Measurements from ENCODE around the gene DHRSX. TPM values are rescaled to one million over a fixed set of nuclear protein-coding genes. Genes with fewer than 3 reads are reported as not detected.
"Not testable (repeated sequence)": the region's sequence is repeated elsewhere in the genome, so short reads cannot be mapped to it uniquely, and the experiment has no call there.

DHRSX gene
- polyA plus RNA-seq, 4 donors, result 28.0 to 35.1 (median 28.7) TPM

DNA sequence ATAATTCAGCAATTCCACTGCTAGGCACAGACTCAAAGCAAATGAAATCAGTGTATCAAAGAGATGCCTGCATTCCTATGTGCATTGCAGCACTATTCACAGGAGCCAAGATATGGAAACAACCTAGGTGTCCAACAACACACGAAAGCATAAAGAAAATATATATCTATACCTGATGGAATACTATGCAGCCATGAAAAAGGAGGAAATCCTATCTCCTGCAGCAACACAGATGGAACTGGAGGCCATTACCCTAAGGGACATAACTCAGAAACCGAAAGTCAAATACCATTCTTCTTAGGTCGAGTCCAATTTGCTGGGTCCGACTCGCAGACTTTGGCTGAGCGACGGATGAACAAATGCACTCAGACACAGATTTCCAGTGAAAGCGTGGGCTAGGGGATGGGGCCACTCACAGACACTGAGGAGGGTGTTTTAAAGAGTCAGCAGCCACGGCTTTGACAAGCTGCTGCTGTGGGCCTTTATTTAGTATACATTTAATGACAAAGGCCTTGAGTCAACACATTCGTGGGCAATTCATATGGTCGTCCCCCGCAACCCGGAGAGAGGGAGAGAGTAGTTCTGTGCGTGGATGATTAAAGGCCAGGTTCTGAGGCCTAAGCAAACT lies 93.8 kb downstream of the DHRSX start:
- DNase-seq (ENCODE audit: low read depth in 4 of 4, low spot score in 2 of 4), result no peak

DNA sequence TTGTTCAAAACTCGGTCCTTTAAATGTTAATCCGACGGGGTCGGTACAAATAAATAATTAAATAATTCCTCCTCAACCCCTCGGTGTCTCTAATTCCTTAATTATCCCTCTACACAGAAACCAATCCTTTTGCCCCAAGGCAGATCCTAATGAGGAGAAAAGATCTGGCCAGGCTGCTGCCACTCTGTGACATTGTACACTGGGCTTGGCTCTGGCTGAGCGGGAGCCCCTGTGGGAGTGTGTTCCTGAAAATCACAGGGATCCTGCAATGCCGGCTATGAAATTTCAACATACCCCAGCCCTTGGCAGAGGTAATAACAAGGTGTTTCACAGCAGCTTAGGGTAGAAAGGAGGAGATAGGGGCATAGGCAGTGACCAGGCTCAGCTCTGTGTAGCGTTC lies 96.0 kb downstream of the DHRSX start:
- no peak for DNase-seq (ENCODE audit: low read depth in 4 of 4, low spot score in 2 of 4)

DNA sequence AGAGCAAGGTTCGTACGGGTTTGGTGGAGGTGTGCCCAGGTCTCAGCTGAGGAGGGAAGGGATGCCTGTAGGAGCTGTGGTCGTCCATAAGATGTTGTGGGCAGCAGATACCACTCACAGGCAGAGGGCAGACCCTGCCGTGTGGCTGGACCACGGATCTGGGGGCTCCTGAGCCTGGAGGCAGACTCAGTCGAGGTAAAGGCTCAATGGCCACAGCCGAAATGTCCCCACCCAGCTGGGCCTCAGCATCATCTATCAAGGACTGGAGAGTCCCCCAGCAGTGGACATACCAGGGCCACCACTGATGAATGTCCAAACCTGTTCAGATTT lies 98.5 kb downstream of the DHRSX start:
- no peak for DNase-seq (ENCODE audit: low read depth in 4 of 4, low spot score in 2 of 4)

DNA sequence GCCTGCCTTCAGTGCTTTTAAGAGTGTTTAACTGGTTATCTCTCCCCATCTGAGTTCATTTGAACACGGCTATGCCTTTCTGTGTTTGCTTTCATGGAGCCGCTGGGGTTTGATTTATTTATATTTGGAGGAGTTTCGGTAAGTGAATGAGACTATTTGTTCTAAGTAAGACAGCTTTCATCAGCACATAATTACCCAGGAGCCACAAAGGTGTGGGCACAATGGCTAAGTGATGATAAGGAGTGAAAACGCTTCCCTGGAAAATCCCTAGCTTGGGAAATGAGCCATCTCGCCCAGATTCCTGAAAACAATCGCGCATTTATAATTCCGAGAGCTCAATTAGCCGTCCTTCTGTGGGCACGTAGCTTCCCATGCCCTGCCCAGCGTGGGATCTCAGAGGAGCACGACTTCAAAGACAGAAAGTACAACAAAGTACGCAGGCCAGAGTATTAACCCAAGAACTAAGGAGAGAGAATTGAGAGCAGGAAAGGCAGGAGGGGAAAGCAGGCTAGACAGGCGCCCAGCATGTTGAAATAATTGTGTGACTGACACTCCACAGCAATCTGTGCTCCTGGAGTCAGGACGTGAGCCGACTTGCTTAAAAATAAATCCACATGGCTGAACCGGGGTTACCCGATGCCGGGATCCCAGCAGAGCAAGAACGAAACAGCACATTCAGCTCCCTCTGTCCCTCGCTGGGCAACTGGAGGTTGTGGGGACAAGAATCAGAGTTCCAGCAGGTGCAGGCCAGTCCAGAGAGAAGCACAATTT lies 99.0 kb downstream of the DHRSX start:
- DNase-seq (ENCODE audit: low read depth in 4 of 4, low spot score in 2 of 4), result no peak

DNA sequence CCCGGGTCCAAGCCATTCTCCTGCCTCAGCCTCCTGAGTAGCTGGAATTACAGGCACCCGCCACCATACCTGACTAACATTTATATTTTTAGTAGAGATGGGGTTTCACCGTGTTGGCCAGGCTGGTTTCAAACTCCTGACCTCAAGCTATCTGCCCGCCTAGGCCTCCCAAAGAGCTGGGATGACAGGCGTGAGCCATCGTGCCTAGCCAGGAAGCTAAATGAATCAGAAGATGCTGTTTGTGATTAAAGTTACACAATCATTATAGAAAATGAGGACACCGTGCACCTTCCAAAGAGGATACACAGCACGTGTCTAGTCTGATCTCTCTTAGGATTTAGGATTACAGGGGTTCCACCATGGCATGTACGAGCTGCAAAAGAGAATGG lies 99.6 kb downstream of the DHRSX start:
- DNase-seq (ENCODE audit: low read depth in 4 of 4, low spot score in 2 of 4), result no peak

DNA sequence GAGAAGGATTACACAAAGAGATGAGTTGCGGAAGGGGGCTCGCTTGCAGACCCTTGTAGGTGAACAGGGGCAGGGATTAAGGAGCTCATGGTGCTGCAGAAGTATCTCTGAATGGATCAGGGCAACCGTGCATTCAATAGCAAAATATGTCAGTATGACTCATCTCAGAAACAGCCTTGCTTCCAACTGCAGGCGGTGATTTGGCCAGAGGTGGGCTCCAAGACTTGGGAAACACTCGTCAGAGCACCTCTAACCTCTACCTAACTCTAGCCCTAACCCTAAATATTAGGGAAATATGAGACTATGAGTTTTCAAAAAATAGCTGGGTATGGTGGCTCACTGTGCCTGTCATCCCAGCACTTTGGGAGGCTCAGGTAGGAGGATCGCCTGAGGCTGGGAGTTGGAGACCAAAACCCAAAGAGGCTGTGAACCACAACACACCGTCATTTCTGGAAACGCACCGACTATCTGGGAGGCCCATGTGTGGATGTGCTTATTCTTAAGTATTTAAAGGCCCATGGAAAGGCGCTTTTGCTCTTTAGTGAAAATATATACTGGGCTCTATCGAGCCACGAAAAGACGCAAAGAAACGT lies 102.6 kb downstream of the DHRSX start:
- no peak for DNase-seq (ENCODE audit: low read depth in 4 of 4, low spot score in 2 of 4)

DNA sequence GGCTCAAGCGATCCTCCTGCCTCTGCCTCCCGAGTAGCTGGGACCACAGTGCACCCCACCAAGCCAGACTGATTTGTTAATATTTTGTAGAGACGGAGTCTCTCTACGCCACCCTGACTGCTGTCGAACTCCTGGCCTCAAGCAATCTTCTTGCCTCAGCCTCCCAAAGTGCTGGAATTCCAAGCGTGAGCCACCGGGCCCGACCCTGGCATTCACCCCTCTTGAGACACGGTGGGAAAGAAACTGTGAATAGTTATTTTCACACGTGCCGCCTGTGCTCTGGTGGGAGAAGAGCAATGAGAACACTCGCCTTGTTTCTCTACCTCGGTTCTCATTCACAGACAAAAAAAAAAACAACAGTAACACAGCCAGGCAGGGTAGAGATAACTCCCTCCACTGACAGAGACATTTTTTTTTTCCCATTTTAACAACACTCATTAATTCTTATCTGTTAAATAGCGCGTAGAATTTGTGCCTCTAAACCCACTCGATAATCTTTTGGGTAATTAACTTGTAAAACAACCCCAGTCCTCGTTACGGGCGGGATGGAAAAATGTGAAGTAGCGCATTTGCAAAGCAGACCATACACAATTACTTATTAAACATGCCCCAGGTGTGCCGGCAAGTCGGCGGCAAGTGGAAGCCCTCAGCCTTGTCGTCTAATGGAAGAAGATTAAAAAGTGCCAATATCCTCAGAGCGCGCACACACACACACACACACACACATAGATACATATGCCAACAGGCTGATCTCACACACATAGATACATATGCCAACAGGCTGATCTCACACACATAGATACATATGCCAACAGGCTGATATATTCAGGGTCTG lies 103.3 kb downstream of the DHRSX start:
- DNase-seq (ENCODE audit: low read depth in 4 of 4, low spot score in 2 of 4), result no peak

DNA sequence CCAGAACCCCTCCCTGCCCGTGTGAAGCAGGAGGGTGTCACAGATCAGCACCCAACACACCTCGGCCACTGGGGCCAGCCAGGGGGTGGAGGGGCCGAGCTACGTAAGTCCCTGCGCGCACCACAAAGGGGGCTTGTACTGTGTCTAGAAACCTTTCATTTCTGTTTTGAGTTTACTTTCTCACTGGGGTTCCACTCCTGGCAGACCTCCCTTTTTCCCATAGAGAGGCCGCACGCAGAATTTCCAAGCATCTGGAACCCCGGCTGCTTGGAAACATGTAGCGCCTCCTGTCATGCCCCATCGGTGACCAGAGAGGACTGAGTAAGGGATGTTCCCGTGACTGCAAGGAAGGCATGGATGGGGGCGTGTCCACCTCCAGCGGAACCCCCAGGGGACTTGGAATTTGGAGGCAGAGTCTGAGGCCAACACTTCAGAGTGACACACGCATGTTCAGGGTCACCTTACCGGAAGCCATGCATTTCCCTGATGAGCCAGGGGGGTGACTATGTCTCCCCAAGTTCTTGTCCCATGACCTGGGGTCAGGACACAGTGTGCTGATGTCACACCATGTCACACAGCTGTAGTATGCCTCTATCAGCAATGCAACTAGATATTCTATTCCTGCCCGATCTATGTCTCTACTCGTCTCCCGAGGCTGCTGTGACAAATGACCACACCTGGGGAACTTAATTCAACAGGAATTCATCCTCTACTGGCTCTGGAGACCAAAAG lies 105.3 kb downstream of the DHRSX start:
- DNase-seq (ENCODE audit: low read depth in 4 of 4, low spot score in 2 of 4), result no peak

DNA sequence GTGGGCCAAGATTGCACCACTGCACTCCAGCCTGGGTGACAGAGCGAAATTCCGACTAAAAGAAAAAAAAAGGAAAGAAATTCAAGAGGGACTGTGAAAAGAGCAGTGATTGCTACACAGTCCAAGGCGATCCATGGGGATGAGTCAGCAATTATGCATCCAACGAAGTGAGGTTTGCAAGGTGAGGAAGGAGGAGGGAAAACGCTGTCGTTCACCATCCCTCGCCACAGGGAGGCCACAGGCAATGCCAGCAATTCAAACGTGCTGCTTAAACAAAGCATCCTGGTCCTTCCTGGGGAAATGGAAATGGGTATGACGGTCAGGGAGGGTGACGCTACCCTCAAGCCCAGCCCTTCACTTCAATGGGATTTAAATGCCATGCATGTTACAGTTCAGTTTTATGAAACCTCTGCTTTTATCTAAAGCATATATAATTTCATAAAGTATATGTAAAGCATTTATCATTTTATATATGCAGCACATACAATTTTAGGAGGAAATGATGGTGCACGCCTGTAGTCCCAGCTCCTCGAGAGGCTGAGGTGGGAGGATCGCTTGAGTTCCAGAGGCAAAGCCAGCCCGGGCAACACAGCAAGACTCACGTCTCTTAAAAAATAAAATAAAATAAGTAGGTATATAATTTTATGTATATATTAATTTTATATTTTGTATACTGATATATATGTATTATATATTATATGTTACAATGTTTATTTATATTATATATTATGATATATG lies 108.7 kb downstream of the DHRSX start:
- DNase-seq (ENCODE audit: low read depth in 4 of 4, low spot score in 2 of 4), result no peak

DNA sequence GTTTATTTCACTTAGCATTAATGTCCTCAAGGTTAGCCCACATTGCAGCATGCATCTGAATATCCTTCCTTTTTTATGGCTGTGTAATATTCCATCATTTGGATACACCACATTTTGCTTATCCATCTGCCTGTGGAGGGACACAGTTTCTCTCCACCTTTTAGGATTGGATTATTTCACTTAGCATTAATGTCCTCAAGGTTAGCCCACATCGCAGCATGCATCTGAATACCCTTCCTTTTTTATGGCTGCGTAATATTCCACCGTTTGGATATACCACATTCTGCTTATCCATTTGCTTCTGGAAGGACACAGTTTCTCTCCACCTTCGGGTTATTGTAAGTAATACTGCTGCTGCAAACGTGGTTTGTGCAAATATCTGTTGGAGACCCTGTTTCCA lies 110.0 kb downstream of the DHRSX start:
- no peak for DNase-seq (ENCODE audit: low read depth in 4 of 4, low spot score in 2 of 4)

DNA sequence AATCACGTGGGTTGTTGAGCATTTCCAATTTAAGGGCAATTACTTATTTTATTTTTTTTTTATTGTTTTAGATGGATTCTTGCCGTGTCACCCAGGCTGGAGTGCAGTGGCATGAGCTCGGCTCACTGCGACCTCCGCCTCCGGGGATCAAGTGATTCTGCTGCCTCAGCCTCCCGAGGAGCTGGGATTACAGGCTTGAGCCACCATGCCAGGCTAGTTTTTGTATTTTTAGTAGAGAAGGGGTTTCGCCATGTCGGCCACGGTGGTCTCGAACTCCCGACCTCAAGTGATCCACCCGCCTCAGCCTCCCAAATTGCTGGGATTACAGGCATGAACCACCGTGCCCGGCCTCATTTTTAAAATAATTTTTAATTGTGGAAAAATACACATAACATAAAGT lies 111.0 kb downstream of the DHRSX start:
- DNase-seq (ENCODE audit: low read depth in 4 of 4, low spot score in 2 of 4), result not testable (repeated sequence)

DNA sequence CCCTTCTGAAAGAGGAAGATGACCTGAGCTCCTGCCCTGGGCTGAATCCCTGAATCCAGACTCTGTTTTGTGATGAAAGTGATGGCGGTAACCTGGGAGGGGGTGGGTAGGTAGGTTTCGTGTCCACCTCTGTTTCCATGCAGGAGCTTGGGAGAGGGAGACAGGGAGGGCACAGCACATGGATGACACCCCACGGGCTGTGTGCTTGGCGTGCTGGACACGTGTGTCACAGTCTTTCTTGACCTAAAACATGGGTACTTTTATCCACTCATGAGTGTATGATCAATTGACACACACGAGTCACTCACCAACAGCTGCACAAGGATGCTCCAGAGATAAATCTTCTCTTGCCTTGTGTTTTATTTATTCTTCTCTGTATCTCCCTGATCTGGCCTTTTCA lies 111.5 kb downstream of the DHRSX start:
- no peak for DNase-seq (ENCODE audit: low read depth in 4 of 4, low spot score in 2 of 4)

DNA sequence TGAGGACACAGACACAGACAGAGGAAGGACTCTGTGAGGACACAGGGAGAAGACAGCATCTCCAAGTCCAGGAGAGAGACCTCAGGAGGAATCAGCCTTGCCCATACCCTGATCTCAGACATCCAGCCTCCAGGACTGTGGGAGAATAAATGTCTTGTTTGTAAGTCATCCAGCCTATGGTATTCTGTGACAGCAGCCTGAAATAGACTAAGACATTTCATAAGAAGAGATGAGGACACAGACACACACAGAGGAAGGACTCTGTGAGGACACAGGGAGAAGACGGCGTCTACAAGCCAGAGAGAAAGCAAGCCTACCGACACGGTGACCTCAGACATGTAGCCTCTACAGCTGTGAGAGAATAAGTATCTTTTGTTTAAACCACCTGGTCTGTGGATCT lies 112.1 kb downstream of the DHRSX start:
- DNase-seq (ENCODE audit: low read depth in 4 of 4, low spot score in 2 of 4), result no peak

DNA sequence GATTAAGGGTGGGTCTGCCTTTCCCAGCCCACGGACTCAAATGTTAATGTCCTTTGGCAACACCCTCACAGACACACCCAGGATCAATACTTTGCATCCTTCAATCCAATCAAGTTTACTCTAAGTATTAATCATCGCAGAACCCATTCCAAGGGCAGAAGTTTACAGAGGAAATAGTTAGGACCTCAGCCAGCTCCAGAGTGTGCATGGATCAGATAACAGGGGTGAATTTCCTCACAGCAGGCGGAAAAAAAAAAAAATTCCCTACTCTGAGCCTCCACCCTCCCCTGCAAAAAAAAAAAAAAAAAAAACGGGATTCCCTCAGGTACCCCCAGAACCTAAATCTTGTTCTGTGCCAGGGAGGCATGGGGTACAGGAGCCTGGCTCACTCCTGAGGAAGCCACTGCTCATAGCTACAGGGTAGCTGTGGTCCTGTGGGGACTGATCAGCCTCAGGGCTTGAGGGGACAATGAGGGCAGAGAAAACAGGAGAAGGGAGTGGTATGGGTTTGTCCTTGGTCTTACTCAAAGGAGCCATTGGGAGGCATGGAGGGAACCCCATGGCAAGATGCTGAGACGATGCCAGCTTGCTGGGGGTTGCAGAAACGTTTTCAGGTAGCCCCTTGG lies 113.0 kb downstream of the DHRSX start:
- no peak for DNase-seq (ENCODE audit: low read depth in 4 of 4, low spot score in 2 of 4)

DNA sequence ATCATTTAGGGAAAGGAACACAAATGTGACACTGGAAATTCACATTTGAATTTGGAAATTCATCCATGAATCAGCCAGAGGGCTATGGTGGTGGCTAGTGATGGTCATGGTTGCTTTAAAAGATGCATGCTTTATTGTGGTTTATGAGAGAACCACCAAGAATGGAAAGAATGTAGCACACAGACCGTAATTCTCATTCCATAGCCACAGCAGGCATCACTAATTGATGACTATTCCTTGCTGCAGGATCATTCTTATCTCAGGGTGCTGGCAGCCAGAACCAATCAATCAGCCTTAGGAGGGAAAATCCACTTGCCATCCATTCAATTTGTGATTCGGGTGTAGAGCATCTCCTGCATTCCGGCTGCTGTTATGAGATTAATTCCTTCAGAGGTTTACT lies 115.6 kb downstream of the DHRSX start:
- no peak for DNase-seq (ENCODE audit: low read depth in 4 of 4, low spot score in 2 of 4)

DNA sequence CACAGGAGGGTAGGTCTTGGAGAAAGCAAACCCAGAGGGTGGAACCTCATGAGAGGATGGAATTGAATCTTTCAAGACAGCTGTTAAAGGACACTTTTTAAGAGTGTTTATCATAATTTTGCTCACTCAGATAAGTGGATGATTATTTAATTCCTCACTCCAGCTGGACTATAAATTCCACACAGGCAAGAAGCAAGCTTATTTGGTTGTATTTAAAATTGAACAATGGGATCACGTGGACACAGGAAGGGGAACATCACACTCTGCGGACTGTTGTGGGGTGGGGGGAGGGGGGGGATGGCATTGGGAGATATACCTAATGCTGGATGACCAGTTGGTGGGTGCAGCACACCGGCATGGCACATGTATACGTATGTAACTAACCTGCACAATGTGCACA lies 116.3 kb downstream of the DHRSX start:
- DNase-seq (ENCODE audit: low read depth in 4 of 4, low spot score in 2 of 4), result no peak

DNA sequence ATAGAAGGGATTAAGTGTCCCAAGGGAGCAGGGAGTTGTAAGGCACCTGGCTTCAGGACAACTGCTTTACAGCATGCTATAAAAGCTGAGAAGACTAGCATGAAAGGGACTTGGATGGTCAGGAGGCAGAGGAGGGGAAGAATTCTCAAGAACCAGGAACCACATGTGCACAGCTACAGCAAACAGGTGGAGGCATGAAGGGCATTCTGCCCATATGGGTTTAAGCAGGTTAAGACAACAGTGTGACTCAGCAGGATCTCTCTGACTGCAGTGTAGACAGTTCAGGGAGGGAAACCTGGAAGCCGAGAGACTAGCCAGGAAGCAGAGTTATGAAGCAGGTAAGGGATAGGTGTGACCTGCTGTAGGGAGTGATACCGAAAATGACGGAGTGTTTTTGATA lies 117.0 kb downstream of the DHRSX start:
- DNase-seq (ENCODE audit: low read depth in 4 of 4, low spot score in 2 of 4), result no peak

DNA sequence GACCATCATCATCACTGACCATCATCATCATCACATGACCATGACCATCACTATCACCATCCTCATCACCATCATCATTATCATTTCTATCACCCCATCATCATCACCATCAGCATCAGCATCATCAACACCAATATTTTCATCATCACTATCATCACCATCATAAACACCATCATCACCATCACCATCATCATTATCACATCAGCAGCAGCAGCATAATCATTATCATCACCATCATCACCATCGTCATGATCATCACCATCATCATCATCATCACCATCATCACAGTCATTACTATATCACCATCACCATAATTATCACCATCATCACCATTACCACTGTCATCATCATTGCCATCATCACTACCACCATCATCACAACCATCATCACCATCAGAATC lies 117.6 kb downstream of the DHRSX start:
- DNase-seq (ENCODE audit: low read depth in 4 of 4, low spot score in 2 of 4), result no peak

DNA sequence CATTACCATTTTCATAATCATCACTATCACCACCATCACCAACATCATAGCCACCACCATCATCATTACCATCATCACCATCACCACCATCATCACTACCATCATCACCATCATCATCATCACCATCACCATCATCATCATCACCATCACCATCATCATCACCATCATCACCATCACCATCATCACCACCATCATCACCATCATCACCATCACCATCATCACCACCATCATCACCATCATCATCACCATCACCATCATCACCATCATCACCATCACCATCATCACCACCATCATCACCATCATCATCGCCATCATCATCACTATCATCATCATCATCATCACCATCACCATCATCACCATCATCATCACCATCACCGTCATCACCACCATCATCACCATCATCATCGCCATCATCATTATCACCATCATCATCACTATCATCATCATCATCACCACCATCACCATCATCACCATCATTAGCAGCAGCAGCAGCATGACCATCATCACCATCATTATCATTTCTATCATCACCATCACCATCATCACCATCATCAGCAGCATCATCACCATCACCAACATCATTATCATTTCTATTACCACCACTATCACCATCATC lies 118.2 kb downstream of the DHRSX start:
- DNase-seq (ENCODE audit: low read depth in 4 of 4, low spot score in 2 of 4), result not testable (repeated sequence)

Data from left renal cortex interstitium (tissue), 4 donors.